Erythroblast (primary cell): ENCODE data around the gene PARD3.

Experiments
- GATA1 ChIP-seq: IDR thresholded peaks from 2 replicates; pipeline ENCODE4 v1.6.1; 2011; ENCODE audit warnings: low read depth, mild to moderate bottlenecking, control low read depth, low read length, moderate library complexity
- POLR2A ChIP-seq: IDR thresholded peaks from 2 replicates; pipeline ENCODE4 v1.6.1; 2011; ENCODE audit warnings: mild to moderate bottlenecking, low read length

DNA sequence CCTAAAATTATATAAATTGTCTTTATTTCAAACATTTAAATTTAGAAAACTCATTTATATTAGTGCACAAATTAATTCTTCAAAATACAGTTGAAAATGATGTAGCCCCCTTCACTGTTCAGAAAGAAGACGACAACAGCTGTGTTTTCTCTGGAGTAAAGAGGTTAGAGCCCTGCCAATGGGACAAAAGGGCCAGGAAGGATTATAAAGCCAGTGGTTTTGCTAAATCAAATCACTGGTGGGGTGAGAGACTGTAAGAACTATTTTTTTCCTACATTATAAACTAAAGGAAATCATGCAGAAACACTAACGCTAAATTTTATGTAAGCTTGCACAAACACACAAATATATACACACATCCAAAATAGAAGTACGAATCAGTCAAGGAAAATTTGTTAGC, 386.6 kb downstream of the PARD3 start:
- TF ChIP-seq POLR2A, result no peak
- no peak for TF ChIP-seq GATA1
